G401.6 (cell line): Measurements from ENCODE around the gene DVL1.

Experiments
- FAIRE-seq: peaks from 2 replicates; lab custom pipeline; 2012; peaks lifted over from hg19 to GRCh38; lab: Jason Lieb, UNC

DVL1 gene

GRCh38 chr1:1355416-1355815 is 6.2 kb upstream of the DVL1 start:
- FAIRE-seq, result no peak

GRCh38 chr1:1354271-1355247 is 5.3 kb upstream of the DVL1 start:
- no peak for FAIRE-seq

GRCh38 chr1:1353389-1354151 is 4.4 kb upstream of the DVL1 start:
- no peak for FAIRE-seq

- no peak for FAIRE-seq
These were observed 3.7 kb upstream of the DVL1 start for GRCh38 chr1:1352786-1353388.

- FAIRE-seq, result no peak
These were observed 2.6 kb upstream of the DVL1 start for GRCh38 chr1:1351511-1352427.

GRCh38 chr1:1348420-1349255 is 580 bp downstream of the DVL1 start:
- FAIRE-seq, result no peak

GRCh38 chr1:1347663-1348419 is 1.4 kb downstream of the DVL1 start:
- FAIRE-seq, result no peak

- FAIRE-seq, result no peak
These were observed 2.1 kb downstream of the DVL1 start for GRCh38 chr1:1347026-1347595.

GRCh38 chr1:1346501-1346890 is 2.7 kb downstream of the DVL1 start:
- no peak for FAIRE-seq

- FAIRE-seq, result no peak
These were observed 3.2 kb downstream of the DVL1 start for GRCh38 chr1:1345860-1346500.

GRCh38 chr1:1345384-1345783 is 3.8 kb downstream of the DVL1 start:
- no peak for FAIRE-seq

GRCh38 chr1:1344655-1345361 is 4.4 kb downstream of the DVL1 start:
- FAIRE-seq, result no peak

GRCh38 chr1:1343811-1344421 is 5.3 kb downstream of the DVL1 start:
- FAIRE-seq, result no peak

GRCh38 chr1:1342584-1343115 is 6.6 kb downstream of the DVL1 start:
- no peak for FAIRE-seq

- no peak for FAIRE-seq
These were observed 7.1 kb downstream of the DVL1 start for GRCh38 chr1:1342061-1342562.

GRCh38 chr1:1341549-1342021 is 7.6 kb downstream of the DVL1 start:
- no peak for FAIRE-seq

GRCh38 chr1:1340791-1341548 is 8.2 kb downstream of the DVL1 start:
- no peak for FAIRE-seq
